Left lung (tissue), 10 donors: Measurements from ENCODE around the gene HGF. TPM values are rescaled to one million over a fixed set of nuclear protein-coding genes. Genes with fewer than 3 reads are reported as not detected.

Source experiments
- ATAC-seq: fragments of 200-7000 bp; cut with Tn5 transposase; one replicate; pipeline ENCODE4 v1.9.1; 2020; ENCODE audit warnings: moderate library complexity
- DNase-seq, 4 donors: peaks; one replicate each; pipeline ENCODE4 v3.0.0-alpha.2; 2013 to 2020
- H3K27ac ChIP-seq, 2 donors: fragments of 200-600 bp; sonication (generic) in 1 of 2; one replicate each; pipeline versions ENCODE4 v1.5.0 to v1.8.0; 2020 to 2021
- H3K27me3 ChIP-seq, 2 donors: fragments of 200-600 bp; sonication (generic) in 1 of 2; one replicate each; pipeline versions ENCODE4 v1.5.0 to v1.8.0; 2020 to 2021
- H3K36me3 ChIP-seq, 2 donors: fragments of 200-600 bp; sonication (generic) in 1 of 2; one replicate each; pipeline versions ENCODE4 v1.5.0 to v1.8.0; 2020 to 2021
- H3K4me1 ChIP-seq, 2 donors: fragments of 200-600 bp; one replicate each; pipeline ENCODE4 v1.8.0; 2021
- H3K4me3 ChIP-seq, 2 donors: fragments of 200-600 bp; sonication (generic) in 1 of 2; one replicate each; pipeline versions ENCODE4 v1.5.0 to v1.8.0; 2020 to 2021; ENCODE audit warnings: mild to moderate bottlenecking in 1 of 2
- H3K9me3 ChIP-seq, 2 donors: fragments of 200-600 bp; sonication (generic) in 1 of 2; one replicate each; pipeline versions ENCODE4 v1.5.0 to v1.8.0; 2020 to 2021
- intact Hi-C, 2 donors: fragments of 100-400 bp; cut with DNase I; formaldehyde crosslinking; loops; one replicate each; pipeline versions ENCODE4 v1.11.2 to v1.14.2; 2022
- polyA plus RNA-seq, 6 donors: library from polyadenylated mRNA; unstranded; fragments of 120-200 nt; gene quantifications; one replicate each; pipeline ENCODE4 v1.2.1, GENCODE V29; 2013; ENCODE audit not compliant: insufficient read length in 6 of 6
- total RNA-seq, 2 donors: library from RNA; stranded (reverse); fragmentation: NEBNext Ultra II Directional; extraction: Animal tissue kit (Norgen Biotek cat#: 25700); gene quantifications; one replicate each; pipeline ENCODE4 v1.2.1, GENCODE V29; 2021
- TF ChIP-seq, protein P1 (sequence below), 2 donors: fragments of 200-600 bp; sonication (generic) in 1 of 2; IDR thresholded peaks; one replicate each; pipeline versions ENCODE4 v1.5.0 to v1.8.0; 2021; ENCODE audit warnings: antibody characterized with exemption in 2 of 2
- donor health status: DM: no; HTN: yes; CAD: no.
- donor health status: DM: no; HTN: no; CAD: no.

HGF gene
- total and polyA plus RNA-seq, 8 donors = 21.0 to 42.0 (median 29.1) TPM

- H3K27ac ChIP-seq = no peak overlapping the region
- ATAC-seq (no peak), DNase-seq (no peak)
- H3K27me3 ChIP-seq = no peaks in the 10 kb centered on the region
- H3K4me3 ChIP-seq = no peak overlapping the region
- H3K36me3 ChIP-seq = no peaks in the 10 kb centered on the region
- H3K9me3 ChIP-seq = no peaks in the 10 kb centered on the region
- intact Hi-C loops = no loop called here
- H3K4me1 ChIP-seq = peaks cover 0 to 11% of the 10 kb centered on the region in 2 donors
- TF ChIP-seq, protein P1, sequence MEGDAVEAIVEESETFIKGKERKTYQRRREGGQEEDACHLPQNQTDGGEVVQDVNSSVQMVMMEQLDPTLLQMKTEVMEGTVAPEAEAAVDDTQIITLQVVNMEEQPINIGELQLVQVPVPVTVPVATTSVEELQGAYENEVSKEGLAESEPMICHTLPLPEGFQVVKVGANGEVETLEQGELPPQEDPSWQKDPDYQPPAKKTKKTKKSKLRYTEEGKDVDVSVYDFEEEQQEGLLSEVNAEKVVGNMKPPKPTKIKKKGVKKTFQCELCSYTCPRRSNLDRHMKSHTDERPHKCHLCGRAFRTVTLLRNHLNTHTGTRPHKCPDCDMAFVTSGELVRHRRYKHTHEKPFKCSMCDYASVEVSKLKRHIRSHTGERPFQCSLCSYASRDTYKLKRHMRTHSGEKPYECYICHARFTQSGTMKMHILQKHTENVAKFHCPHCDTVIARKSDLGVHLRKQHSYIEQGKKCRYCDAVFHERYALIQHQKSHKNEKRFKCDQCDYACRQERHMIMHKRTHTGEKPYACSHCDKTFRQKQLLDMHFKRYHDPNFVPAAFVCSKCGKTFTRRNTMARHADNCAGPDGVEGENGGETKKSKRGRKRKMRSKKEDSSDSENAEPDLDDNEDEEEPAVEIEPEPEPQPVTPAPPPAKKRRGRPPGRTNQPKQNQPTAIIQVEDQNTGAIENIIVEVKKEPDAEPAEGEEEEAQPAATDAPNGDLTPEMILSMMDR (IDR thresholded peaks at IDR 0.05) = no peak
These were observed 14.0 kb upstream of the HGF start for GRCh38 chr7:81783818-81784217.

- no peaks in the 10 kb centered on the region for H3K9me3 ChIP-seq
- no peak for ATAC-seq
- TF ChIP-seq, protein P1 (IDR thresholded peaks at IDR 0.05) = no peak
These were observed 11.3 kb upstream of the HGF start for GRCh38 chr7:81780914-81781693.

GRCh38 chr7:81779706-81780105 is 9.9 kb upstream of the HGF start:
- Histone ChIP-seq H3K9me3 (no peaks in the 10 kb centered on the region), H3K4me3 (no peak overlapping the region), H3K36me3 (no peaks in the 10 kb centered on the region), H3K4me1 (peaks cover 0 to 32% of the 10 kb centered on the region in 2 donors), H3K27me3 (no peaks in the 10 kb centered on the region), H3K27ac (no peak overlapping the region)
- ATAC-seq (no peak), DNase-seq (no peak)
- intact Hi-C loops = no loop called here
- TF ChIP-seq, protein P1 (IDR thresholded peaks at IDR 0.05) = no peak

More at GRCh38 chr7:81780914-81781693, 11.3 kb upstream of the HGF start:
- intact Hi-C loops = no loop called here
- Histone ChIP-seq H3K4me1 (peaks cover 0 to 21% of the 10 kb centered on the region in 2 donors), H3K36me3 (no peaks in the 10 kb centered on the region), H3K27ac (peak overlapping the region in 1 of 2 donors; percentile 49), H3K27me3 (no peaks in the 10 kb centered on the region), H3K4me3 (no peak overlapping the region)
- no peak for DNase-seq

DNA sequence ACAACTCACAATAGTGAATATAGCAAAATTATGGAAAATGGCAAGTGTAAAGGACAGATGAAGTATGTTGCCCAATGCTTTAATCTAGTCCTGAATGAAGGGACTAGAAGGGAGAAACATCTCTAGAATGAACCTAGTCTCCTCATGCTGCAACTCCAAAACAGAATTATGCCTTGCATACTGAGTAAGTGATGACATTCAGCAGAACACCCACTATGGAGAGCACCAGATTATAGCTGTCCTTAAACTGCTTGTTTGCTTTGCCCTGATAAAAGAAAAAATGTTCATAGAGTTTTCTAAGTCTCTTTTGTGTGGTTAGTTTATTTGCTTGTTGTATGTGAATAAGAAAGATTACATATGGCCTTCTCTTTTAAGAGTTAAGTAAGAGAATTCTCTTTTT is 7.8 kb upstream of the HGF start:
- no peak overlapping the region for H3K27ac ChIP-seq
- H3K36me3 ChIP-seq = no peaks in the 10 kb centered on the region
- no peak overlapping the region for H3K4me3 ChIP-seq
- intact Hi-C loops = no loop called here
- TF ChIP-seq, protein P1 (IDR thresholded peaks at IDR 0.05) = no peak
- ATAC-seq (peak; percentile 16), DNase-seq (peak in 1 of 4 donors; percentile 53)
- H3K27me3 ChIP-seq = no peaks in the 10 kb centered on the region
- H3K4me1 ChIP-seq = peaks cover 0 to 44% of the 10 kb centered on the region in 2 donors
- H3K9me3 ChIP-seq = no peaks in the 10 kb centered on the region

DNA sequence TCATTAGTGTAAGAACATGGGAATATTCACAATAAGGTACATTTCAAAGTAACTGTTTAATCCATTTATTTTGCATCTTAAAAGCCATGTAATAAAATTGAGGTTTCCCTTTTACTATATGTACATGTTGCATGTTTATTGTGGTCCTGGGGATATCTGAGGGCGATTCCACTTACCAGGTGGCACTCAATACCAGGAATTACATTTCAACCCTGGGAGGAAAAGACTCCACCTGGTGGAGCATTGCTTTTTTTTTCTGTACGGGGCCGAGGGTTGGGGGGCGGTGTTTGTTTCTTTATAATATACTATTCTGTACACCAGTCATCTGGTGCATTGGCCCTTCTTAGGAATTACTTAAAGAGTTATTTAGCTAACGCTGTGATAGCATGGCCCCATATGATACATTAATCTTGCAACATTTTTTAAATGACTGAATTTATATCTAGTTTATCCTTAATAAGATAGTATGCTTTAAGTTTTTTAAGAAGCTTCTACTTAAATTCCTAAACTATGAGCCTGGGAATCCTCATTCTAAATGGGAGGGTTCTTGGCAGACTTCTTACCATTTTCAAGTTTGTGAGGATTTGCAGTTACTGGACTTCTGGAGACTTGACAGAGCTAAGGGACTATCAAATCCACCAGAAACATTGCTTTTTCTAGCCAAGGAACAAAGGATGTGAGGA is 7.2 kb upstream of the HGF start:
- DNase-seq (no peak), ATAC-seq (no peak)
- TF ChIP-seq, protein P1 (IDR thresholded peaks at IDR 0.05) = no peak
- Histone ChIP-seq H3K4me3 (no peak overlapping the region), H3K4me1 (peaks cover 0 to 44% of the 10 kb centered on the region in 2 donors), H3K27ac (no peak overlapping the region), H3K9me3 (no peaks in the 10 kb centered on the region), H3K36me3 (no peaks in the 10 kb centered on the region), H3K27me3 (no peaks in the 10 kb centered on the region)
- intact Hi-C loops = no loop called here
